MM.1S (cell line): ENCODE results near the gene ABHD15.

Experiments used
- DNase-seq: peaks from one replicate; pipeline ENCODE4 v3.0.0-alpha.2; 2015
- H2AFZ ChIP-seq: fragments of 300-600 bp; sonication (generic); 2 replicates; pipeline ENCODE4 v1.6.0; 2016; ENCODE audit warnings: antibody characterized with exemption, low read length
- H3F3A ChIP-seq: fragments of 300-600 bp; sonication (generic); 2 replicates; pipeline ENCODE4 v1.6.1; 2016; ENCODE audit warnings: mild to moderate bottlenecking, antibody characterized with exemption, low read length, moderate library complexity, mixed read lengths; ENCODE audit not compliant: insufficient read depth
- H3K27ac ChIP-seq: fragments of 300-600 bp; sonication (generic); 2 replicates; pipeline ENCODE4 v1.5.1; 2016; ENCODE audit warnings: mild to moderate bottlenecking, low read length
- H3K27me3 ChIP-seq: fragments of 300-600 bp; sonication (generic); replicated peaks from 2 replicates; pipeline ENCODE4 v1.6.0; 2016; ENCODE audit warnings: low read length; ENCODE audit not compliant: insufficient read depth
- H3K36me3 ChIP-seq: fragments of 300-600 bp; sonication (generic); replicated peaks from 2 replicates; pipeline ENCODE4 v1.6.1; 2016; ENCODE audit warnings: mild to moderate bottlenecking, low read length, mixed read lengths; ENCODE audit not compliant: insufficient read depth
- H3K4me1 ChIP-seq: fragments of 300-600 bp; sonication (generic); 2 replicates; pipeline ENCODE4 v1.6.1; 2016; ENCODE audit warnings: low read length, mixed read lengths
- H3K4me2 ChIP-seq: fragments of 300-600 bp; sonication (generic); 2 replicates; pipeline ENCODE4 v1.6.0; 2016; ENCODE audit warnings: low read depth, low read length
- H3K4me3 ChIP-seq: fragments of 300-600 bp; sonication (generic); 2 replicates; pipeline ENCODE4 v1.5.1; 2016; ENCODE audit warnings: low read length, mixed read lengths
- H3K79me2 ChIP-seq: fragments of 300-600 bp; sonication (generic); 2 replicates; pipeline ENCODE4 v1.6.1; 2016; ENCODE audit warnings: mixed run types, low read length, mixed read lengths
- H3K9ac ChIP-seq: fragments of 300-600 bp; sonication (generic); 2 replicates; pipeline ENCODE4 v1.6.1; 2016; ENCODE audit warnings: low read length, mixed read lengths
- H3K9me2 ChIP-seq: fragments of 300-600 bp; sonication (generic); replicated peaks from 2 replicates; pipeline ENCODE4 v1.6.1; 2016; ENCODE audit warnings: mild to moderate bottlenecking, low read length, mixed read lengths; ENCODE audit not compliant: insufficient read depth
- H3K9me3 ChIP-seq: fragments of 300-600 bp; sonication (generic); replicated peaks from 2 replicates; pipeline ENCODE4 v1.6.1; 2016; ENCODE audit warnings: mild to moderate bottlenecking, low read length, mixed read lengths; ENCODE audit not compliant: insufficient read depth
- H4K20me1 ChIP-seq: fragments of 300-600 bp; sonication (generic); 2 replicates; pipeline ENCODE4 v1.6.1; 2016; ENCODE audit warnings: mild to moderate bottlenecking, low read length, moderate library complexity, mixed read lengths; ENCODE audit not compliant: insufficient read depth
- CTCF ChIP-seq: fragments of 300-600 bp; sonication (generic); IDR thresholded peaks from 2 replicates; pipeline ENCODE4 v1.5.1; 2016; ENCODE audit warnings: antibody characterized with exemption, low read length, mixed read lengths
- EZH2 ChIP-seq: fragments of 300-600 bp; sonication (generic); optimal IDR thresholded peaks from 2 replicates; pipeline ENCODE3; 2017; ENCODE audit warnings: low read depth, mild to moderate bottlenecking, antibody characterized with exemption, low read length, mixed read lengths
- EZH2phosphoT487 ChIP-seq: fragments of 300-600 bp; sonication (generic); IDR thresholded peaks from 2 replicates; pipeline ENCODE4 v1.6.1; 2018; ENCODE audit warnings: antibody characterized with exemption, low read length

ABHD15 gene

GRCh38 chr17:29533976-29534375 is 32.9 kb downstream of the ABHD15 start:
- H3K79me2 ChIP-seq, result no peaks in the 10 kb centered on the region
- no peaks in the 10 kb centered on the region for H3K36me3 ChIP-seq
- DNase-seq, result no peak
- H3K4me3 ChIP-seq, result no peak overlapping the region
- H3K27ac ChIP-seq, result no peak overlapping the region
- H3K9ac ChIP-seq, result no peak overlapping the region
- no peaks in the 10 kb centered on the region for H3F3A ChIP-seq
- no peaks in the 10 kb centered on the region for H3K4me1 ChIP-seq
- no peak overlapping the region for H3K4me2 ChIP-seq
- no peak overlapping the region for H2AFZ ChIP-seq
- H3K27me3 ChIP-seq, result no peaks in the 10 kb centered on the region
- H3K9me2 ChIP-seq, result no peaks in the 10 kb centered on the region
- no peaks in the 10 kb centered on the region for H4K20me1 ChIP-seq
- H3K9me3 ChIP-seq, result no peaks in the 10 kb centered on the region
- no peak for TF ChIP-seq EZH2
- no peak for TF ChIP-seq CTCF
- TF ChIP-seq EZH2phosphoT487, result no peak

- H3K9me3 ChIP-seq, result no peaks in the 10 kb centered on the region
- no peak overlapping the region for H3K9ac ChIP-seq
- H4K20me1 ChIP-seq, result no peaks in the 10 kb centered on the region
- no peak overlapping the region for H3K4me2 ChIP-seq
- no peaks in the 10 kb centered on the region for H3K79me2 ChIP-seq
- TF ChIP-seq EZH2phosphoT487 (no peak), EZH2 (no peak), CTCF (no peak)
- H3K27me3 ChIP-seq, result no peaks in the 10 kb centered on the region
- no peaks in the 10 kb centered on the region for H3F3A ChIP-seq
- no peaks in the 10 kb centered on the region for H3K9me2 ChIP-seq
- no peak overlapping the region for H3K4me3 ChIP-seq
- H3K27ac ChIP-seq, result no peak overlapping the region
- H3K4me1 ChIP-seq, result no peaks in the 10 kb centered on the region
- H3K36me3 ChIP-seq, result 0 out of 2 replicates have a peak, but pooled peaks cover 3% of the 10 kb centered on the region
- DNase-seq, result no peak
- no peak overlapping the region for H2AFZ ChIP-seq
These were observed 40.5 kb downstream of the ABHD15 start for GRCh38 chr17:29526322-29526721.

GRCh38 chr17:29524692-29525091 is 42.1 kb downstream of the ABHD15 start:
- H4K20me1 ChIP-seq, result no peaks in the 10 kb centered on the region

More at GRCh38 chr17:29524692-29525091, 42.1 kb downstream of the ABHD15 start:
- H3K4me2 ChIP-seq, result no peak overlapping the region
- no peak overlapping the region for H3K9ac ChIP-seq
- no peaks in the 10 kb centered on the region for H3K79me2 ChIP-seq
- TF ChIP-seq CTCF, result no peak
- TF ChIP-seq EZH2, result no peak
- TF ChIP-seq EZH2phosphoT487, result no peak
- no peaks in the 10 kb centered on the region for H3F3A ChIP-seq
- no peak overlapping the region for H3K4me3 ChIP-seq
- 0 out of 2 replicates have a peak, but pooled peaks cover 3% of the 10 kb centered on the region for H3K36me3 ChIP-seq
- H3K4me1 ChIP-seq, result no peaks in the 10 kb centered on the region
- no peaks in the 10 kb centered on the region for H3K9me3 ChIP-seq
- H2AFZ ChIP-seq, result no peak overlapping the region
- H3K27ac ChIP-seq, result no peak overlapping the region
- no peak for DNase-seq
- H3K9me2 ChIP-seq, result no peaks in the 10 kb centered on the region
- no peaks in the 10 kb centered on the region for H3K27me3 ChIP-seq
